AG09319 (cell line): ENCODE results near the gene TIPRL.
"Not testable (repeated sequence)": the region's sequence is repeated elsewhere in the genome, so short reads cannot be mapped to it uniquely, and the experiment has no call there.

Experiments
- DNase-seq: peaks from one replicate; pipeline ENCODE4 v3.0.0-alpha.2; 2010; ENCODE audit warnings: low read depth; ENCODE audit errors: extremely low read depth
- CTCF ChIP-seq: IDR thresholded peaks from 2 replicates; pipeline ENCODE4 v1.5.1; 2011; ENCODE audit warnings: low read depth, mild to moderate bottlenecking, inconsistent platforms, low read length, moderate library complexity

TIPRL gene

GRCh38 chr1:168146626-168147025, 32.1 kb upstream of the TIPRL start:
- no peak for DNase-seq
- no peak for TF ChIP-seq CTCF

- TF ChIP-seq CTCF = no peak
- no peak for DNase-seq
Observed at GRCh38 chr1:168148916-168149315, 29.8 kb upstream of the TIPRL start.

GRCh38 chr1:168150283-168150682, 28.5 kb upstream of the TIPRL start:
- TF ChIP-seq CTCF = no peak
- no peak for DNase-seq

GRCh38 chr1:168151935-168152334, 26.8 kb upstream of the TIPRL start:
- DNase-seq = no peak
- TF ChIP-seq CTCF = no peak

DNA sequence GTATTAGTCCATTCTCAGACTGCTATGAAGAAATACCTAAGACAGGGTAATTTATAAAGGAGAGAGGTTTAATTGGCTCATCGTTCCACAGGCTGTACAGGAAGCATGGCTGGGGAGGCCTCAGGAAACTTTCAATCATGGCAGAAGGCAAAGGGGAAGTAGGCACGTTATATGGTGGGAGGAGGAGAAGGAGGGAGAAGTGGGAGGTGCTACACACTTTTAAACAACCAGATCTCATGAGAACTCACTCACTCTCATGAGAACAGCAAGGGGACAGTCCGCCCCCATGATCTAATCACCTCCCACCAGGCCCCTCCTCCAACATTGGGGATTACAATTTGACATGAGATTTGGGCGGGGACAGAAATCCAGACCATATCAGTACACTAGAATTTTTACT, 24.1 kb upstream of the TIPRL start:
- not testable (repeated sequence) for DNase-seq

GRCh38 chr1:168155910-168156309, 22.9 kb upstream of the TIPRL start:
- no peak for TF ChIP-seq CTCF
- DNase-seq = no peak

- DNase-seq = no peak
- TF ChIP-seq CTCF = no peak
Observed at GRCh38 chr1:168157638-168158037, 21.1 kb upstream of the TIPRL start.

GRCh38 chr1:168159251-168159650, 19.5 kb upstream of the TIPRL start:
- no peak for DNase-seq
- no peak for TF ChIP-seq CTCF
